GM18508 (cell line): ENCODE data around the gene ANKRD60.

Experiments
- ATAC-seq: cut with Tn5 transposase; IDR thresholded peaks from one replicate; pipeline ENCODE4 v1.9.1; 2021; ENCODE audit warnings: moderate number of reproducible peaks; ENCODE audit not compliant: insufficient read depth, unreplicated experiment

Gene ANKRD60, protein sequence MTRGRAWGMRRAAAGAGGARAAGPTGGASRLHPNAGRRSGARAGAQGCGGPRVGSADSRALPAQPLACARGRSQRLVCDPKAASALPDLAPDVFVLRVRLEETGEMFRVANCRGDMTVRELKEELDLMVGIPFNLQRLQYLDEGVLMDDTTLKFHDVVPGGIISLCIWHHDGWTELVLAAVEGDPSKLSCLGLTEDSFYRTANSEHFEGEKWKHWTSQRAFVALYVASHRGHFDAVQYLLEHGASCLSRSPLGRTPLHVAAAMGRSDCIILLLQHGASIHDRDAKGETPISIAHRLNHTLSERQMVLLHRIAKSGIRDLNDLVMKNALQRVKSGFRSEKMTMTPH

DNA sequence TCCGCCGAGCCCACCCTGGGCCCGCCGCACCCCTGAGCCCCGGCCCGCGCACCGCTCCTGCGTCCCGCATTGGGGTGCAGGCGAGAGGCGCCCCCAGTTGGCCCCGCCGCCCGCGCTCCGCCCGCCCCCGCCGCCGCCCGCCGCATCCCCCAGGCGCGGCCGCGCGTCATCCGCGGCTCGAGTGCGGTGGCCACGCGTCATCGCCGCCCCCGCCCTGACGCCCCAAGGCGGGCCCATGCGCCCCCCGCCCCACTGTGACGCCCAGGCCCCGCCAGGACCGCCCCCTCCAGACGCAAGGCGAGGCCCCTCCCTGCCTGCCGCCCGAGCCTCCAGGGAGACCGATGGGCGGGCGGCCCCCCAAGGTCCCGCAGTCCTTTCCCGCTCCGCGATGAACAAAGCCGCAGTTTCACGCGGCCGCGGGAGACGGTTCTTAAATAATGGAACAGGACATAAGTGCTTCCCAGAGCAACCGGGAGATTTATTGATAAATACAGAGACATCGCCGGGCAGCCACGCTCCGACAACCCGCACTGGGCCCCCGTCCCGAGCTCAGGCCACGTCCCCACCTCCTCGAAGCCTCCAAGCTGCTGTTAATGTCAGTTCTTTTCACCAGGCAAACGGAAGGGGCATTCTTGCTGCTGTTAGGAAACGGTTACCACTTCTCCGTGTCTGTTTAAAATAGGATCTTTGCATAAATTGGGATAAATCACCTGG lies at the start of gene ANKRD60:
TSS of gene ANKRD60 (minus strand) at position 170 of the 714 bp plus-strand sequence. CDS start at position 170, 0 bp downstream.
- no peak for ATAC-seq

DNA sequence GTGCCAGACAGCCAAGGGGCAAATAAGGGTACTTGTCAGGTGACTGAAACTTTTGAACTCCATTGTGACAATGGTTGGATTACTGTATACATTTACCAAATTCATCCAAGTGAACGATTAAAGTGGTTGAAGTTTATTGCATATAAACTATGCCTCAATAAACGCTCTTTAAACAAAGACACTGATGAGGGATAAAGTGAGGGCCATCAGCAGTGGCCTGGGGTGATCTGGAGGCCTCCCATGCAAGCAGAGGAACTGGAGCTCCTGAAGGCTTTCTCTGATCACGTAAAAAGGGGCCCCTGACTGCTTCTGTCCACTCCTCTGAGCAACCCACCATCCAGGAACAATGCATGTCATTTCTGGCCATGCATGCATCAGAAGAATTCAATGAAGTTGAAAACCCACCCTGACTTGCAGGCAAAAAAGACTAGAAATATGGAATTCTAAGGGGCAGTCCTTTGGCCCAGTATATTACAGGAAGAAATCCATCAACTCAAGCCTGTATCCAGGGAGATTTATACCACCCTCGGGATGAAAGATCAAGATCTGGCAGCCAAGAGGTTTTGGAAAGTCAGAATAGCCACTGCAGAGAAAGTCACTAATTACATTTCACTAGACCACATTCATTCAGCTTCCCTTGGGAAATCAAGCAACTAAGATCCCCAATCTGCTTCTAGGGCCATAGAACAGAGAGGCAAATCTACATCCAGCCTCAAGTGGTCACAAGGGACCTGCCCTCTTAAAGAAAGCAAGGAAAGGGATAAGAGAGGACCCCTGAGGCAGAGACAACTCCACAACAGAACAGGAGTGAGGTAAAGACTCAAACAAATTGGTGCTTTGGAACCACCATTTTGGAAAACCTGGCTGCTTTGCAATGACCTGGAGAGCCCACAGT lies 49.4 kb upstream of the ANKRD60 start:
- no peak for ATAC-seq

DNA sequence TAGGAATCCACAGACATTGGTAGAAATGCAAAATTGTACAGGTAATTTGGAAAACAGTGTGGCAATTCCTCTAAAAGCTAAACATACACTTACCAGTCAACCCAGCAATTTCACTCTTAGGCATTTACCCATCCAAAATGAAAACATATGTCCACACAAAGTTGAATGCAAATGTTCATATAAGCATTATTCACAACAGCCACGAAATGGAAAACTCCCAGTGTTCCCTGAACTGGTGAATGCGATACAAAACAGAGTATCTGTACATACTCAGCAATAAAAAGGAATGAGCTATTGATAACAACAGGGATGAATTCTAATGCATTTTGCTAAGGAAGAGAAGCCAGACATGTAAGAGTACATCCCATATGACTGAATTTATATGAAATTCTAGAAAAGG lies 48.7 kb upstream of the ANKRD60 start:
- ATAC-seq: no peak

DNA sequence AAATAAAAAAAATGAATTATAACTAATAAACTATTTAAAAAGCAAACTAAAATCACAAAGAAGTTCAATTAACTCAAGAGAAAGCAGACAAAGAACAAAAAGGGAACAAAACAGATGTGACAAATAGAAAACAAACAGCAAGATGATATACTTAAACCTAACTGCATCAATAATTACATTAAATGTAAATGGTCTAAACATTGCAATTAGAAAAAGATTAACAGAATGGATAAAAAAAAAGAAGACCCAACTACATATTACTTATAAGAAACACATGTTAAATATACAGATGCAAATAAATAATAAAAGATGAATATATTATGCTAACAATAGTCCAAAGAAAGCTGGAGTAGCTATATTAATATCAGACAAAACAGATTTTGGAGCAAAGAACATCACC lies 45.9 kb upstream of the ANKRD60 start:
- ATAC-seq: no peak

DNA sequence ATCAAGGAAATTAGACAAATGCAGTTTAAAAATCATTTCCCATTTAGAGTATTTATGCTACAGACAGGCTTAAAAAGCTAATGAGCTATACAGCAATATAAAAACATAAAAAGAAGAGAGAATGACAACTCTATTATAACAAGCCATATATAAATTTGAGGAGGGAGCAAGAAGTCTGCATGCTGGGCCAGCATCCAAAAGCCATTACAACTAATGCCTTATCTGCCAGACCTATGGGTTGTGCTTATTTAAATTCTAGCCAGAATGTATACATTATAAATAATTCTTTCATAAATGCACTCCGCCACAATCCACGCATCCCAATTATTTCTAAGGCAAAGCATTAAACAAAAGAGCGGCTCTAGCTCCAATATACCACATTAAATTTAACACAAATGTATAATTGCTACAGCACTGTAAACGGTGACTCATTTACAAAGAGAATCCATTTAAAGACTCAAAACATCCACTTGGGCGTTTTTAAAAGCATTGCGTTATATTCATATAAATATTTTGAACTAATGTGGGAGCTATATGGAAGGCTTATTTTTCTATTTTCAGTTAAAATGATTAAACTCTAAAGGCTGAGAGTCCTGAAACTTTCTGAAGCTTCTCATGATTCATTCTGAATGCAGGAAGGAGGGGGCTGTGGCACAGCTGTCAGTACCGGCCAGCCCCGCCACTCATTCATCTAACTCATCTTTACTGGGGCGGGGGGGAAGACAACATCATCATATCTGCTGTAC lies 43.3 kb upstream of the ANKRD60 start:
- ATAC-seq: no peak

DNA sequence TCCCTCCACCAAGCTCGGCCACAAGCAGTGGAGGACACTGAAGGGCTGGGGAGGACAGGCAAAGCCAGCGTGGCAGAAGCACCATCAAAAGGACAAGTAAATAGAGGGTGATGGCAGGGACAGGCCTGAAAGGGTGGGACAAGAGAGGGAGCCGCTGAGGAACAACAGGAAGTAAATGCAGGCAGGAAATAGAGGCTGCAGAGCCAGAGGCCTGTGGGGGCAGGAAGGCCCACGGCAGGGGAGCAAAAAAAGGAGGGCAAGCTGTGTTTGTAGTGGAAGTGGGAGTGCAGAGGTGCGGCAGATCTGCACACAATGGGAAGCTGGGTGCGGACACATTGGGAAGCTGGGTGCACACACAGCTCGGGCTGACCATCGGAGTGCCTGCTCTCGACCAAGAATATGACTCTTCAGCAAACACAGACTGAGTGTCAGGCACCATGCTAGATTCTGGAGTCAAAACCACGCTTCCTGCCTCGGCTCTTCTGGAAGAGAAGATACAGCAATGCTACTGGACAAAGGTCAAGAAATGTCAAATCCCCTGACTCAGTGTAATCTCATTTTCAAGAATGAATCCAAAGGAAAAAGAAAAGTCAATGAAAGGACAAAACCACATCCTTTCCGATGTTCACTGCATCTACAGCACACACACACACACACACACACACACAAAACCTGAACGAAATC lies 40.6 kb upstream of the ANKRD60 start:
- ATAC-seq: no peak

DNA sequence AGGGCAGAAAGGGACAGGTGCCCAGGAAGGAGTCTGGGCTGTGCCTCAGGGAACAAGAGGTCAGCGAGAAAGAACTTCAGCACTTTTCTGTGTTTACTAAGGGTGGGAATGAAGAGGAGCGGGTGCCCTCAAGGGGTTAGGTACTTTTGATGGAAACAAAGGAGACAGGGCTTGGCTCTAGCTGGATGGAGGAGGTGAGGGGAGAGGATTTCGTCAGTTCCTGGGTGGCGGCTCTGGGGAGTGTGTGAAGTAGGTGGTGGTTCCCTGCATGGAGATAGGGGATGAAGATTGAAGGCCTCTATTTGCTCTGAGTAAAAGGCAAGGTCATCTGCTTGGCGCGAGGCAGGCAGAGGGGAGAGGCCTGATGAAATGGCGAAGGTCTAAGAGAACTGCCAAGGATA lies 40.0 kb upstream of the ANKRD60 start:
- no peak for ATAC-seq

DNA sequence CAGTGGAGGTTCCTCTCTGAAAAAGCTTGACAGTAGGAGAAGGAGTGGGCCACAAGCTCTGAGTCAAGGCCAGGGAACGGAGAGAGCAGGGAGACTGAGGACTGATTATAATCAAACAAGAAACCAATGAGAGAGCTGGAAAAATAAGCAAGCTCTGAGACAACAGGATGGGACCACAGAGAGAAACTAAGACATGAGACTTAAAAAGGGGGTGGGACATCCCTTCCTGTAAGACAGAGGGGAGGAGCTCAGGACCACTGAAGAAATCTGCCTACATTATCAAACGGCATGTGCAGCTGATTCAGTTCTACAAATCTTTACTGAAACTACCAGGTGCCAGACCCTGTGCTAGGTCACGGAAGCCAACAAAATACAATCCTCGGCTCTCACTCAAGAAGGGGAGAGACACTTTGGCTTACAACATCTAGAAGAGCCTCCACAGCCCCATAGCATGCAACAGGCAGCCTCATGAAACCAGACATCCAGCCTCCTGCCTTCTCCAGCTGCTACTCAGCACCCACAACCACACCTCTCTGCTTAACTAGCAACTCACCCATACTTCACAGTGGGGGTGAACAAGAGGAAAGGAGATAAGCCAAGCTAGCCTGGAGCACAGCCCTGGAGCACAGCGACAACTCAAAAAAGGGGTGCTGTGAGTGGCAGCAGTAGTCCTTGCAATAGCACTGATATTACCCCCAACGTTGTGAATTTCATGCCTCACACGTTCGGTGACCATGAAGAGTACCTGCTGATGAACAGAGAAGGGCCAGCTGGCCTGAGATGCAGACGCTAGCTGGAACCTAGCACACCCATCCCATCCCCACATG lies 39.1 kb upstream of the ANKRD60 start:
- ATAC-seq: no peak

DNA sequence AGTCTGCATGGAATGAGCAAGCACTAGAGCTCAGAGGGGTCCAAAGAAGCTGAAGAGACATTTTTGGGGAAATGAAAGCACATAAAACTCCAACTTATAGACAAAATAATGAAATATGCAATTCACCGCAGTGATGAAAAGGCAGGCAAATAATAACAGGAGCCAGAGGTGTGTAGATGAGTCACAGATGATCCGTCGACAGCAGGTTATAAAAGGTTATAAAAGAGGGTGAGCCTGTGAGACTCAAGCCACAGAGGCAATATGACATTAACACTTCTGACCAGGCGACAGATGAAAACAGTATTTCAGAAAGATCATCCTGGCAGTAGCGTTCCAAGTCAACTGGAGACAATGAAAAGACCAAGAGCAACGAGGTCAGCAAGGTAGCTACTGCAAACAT lies 35.8 kb upstream of the ANKRD60 start:
- ATAC-seq: no peak

DNA sequence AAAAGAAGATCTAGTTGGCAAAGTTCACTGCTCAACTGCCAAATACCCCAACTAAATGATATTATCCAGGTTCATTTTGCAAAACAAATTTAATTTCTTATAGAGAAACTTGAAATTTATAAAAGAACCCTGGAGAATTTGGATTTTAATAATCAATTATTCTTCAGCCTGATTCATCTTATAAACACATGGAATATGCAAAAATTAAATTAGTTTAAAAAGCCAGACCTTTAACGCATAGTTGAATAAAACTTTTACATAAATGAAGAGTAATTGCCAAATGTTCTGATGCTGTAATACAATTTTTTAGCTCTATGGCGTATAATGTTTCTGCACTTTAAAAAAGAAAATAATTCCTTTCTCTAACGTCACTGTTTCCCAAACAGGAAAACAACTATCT lies 33.2 kb upstream of the ANKRD60 start:
- ATAC-seq: no peak

DNA sequence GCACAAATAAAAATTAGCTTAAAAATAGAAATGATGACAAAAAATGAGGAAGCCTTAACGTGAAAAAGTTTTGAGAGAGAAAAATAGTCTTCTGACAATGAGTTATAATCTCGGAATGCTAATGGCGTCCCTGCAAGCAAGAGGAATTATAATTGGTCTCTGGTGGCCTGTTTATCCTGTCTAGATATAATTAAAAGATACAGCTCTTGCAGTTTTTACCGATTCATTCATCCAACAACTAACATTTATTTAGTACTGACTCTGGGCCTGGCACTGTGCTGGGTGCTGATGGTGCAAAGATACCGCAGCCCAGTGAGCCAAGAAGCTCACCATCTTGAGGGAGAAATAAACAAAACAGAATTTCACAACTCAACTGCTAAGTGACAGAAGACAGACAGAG lies 31.6 kb upstream of the ANKRD60 start:
- no peak for ATAC-seq

DNA sequence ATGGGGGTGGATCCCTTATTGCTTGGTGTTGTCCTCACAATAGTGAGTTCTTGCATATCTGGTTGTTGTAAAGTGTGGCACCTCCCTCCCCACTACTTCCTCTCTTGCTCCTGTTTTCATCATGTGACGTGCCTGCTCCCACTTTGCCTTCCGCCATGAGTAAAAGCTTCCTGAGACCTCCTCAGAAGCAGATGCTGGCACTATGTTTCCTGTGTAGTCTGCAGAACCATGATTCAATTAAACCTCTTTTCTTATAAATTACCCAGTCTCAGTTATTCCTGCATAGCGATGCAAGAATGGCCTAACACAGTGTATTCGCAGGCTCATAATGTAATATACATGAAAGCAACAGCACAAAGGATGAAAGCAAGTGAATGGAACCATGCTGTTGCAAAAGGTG lies 28.4 kb upstream of the ANKRD60 start:
- ATAC-seq: no peak

DNA sequence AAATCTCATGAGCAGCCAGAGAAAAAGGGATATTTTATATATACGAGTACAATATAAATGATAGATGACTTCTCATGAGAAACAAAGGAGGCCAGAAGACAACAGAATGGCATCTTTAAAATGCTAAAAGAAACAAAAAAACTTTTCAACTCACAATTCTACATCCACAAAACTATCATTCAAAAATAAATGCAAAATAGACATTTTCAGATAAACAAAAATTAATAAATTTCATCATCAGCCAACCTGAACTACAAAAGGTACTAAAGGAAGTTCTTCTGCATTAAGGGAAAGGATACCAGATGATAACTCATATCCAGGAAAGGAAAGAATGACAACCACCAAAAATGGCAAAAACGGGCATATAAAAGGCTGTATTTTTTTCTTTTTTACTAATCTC lies 27.9 kb upstream of the ANKRD60 start:
- no peak for ATAC-seq

DNA sequence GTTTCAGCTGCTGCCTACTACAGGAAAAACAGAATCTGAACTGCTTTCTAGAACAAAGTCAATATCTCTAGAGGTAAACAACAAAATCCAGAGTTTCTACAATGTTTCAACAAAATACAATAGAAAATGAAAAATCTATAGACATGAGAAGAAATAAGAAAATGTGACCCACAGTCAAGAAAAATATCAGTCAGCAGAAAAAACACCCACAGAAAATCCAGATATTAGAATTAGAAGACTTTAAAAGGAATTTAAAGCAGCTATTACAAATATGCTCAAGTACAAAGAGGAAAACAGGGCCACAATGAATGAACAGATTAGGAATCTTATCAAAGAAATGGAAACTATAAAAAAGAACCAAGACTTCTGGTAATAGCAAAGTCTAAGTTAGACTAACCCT lies 26.4 kb upstream of the ANKRD60 start:
- ATAC-seq: no peak

DNA sequence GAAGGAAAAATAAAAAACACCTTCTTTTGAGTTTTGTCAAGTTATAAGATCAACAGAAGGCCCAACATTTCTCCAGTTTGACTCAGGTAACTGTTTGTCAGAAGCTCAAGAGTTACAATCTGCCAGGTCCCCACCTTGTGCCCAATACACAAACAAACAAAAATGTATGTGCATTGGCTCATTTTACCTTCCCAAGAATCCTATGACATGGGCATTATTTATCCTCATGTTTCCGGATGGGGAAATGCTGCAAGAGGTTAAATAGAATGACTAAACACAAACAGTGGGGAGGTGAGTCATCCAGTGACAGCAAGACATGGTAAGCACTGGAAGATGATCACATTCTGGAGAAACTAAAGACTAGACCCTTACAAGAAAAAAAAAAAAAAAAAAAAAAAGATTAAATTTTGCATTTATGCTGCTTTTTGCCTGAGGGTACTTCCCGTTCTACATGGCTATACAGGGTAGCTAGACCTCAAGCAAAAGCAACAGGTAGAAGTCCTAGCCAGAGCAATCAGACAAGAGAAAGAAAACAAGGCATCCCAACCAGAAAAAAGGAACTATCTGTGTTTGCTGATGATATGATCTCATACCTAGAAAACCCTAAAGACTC lies 23.6 kb upstream of the ANKRD60 start:
- no peak for ATAC-seq

DNA sequence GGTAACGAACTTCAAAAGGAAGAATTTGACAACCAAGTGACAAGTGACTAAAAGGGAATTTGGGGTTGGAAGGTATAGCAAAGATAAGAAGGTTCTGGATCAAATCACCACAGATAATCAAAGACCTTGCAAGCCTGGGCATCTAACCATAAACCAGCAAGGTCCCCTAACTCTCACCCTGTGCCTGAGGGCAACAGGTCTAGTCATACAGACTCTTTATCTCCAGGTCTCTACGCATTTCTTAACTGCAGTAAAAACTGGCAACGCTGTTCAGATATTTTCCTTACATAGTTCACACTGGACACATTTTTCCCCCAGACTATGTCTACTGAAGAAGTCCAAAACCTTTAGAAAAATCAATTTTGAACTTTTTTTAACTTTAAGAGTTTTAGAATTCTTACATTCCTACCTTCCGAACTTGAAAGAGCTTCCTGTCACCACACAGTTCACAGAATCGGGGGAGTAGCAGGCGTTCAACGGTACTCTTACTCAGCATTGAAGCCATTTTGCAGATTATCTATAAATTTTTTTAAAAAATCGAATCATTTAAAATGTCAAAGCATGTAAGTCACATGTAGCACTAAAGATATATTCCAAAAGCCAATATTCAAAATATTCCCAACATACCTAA lies 23.0 kb upstream of the ANKRD60 start:
- no peak for ATAC-seq

DNA sequence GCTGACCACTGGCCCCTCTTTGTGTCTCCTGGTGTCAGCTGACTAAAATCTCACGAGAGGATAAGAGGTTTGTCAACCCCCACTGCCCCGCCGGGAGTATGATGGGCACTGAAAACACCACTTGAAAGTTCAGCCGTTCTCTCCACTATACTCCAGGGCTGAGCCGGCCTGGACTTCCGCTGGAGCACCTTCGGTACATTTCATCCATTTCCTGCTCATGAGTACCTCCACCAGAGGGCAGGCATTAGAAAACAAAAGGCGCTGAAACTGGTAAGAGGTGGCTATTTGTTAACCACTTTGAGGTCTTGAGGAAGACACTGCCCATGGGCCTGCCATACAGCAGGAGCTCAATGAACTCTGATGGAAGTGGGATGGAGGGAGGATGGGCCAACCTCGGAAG lies 17.9 kb upstream of the ANKRD60 start:
- ATAC-seq: no peak

DNA sequence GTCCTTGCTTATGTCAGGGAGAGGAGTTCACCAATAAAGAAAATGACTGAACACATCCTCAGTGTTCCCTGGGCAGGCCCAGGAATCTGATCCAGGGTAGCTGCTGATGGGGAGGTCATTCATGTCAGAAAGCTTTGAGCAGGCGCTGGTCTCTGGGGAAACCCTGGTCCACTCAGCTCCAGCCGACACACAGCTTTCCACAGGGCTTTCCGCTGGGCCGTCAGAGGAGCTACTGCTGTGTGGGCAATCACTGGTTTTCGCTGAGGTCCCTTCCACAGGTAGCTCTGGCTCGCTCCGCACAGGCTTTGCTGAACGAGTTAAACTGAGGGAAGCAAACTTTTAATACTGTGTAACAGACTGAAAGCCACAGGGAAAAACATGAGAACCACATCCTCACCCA lies 17.5 kb upstream of the ANKRD60 start:
- no peak for ATAC-seq
